ENCODE measurements around the gene ABCG4.

DNA sequence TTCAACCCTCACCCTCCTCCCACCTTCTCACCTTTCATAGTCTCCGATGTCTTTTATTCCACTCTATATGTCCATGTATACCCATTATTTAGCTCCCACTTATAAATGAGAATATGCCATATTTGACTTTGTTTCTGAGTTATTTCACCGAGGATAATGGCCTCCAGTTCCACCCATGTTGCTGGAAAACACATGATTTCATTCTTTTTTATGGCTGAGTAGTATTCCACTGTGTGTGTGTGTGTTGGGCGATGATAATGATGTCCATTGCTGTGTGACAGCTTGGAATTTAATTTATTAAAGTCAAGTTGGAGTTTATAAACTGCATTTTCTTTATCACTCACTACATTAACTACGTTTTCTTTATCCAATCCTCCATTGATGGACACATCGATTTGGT, 30.6 kb upstream of the ABCG4 start:
- no peak for TF ChIP-seq YY1 (IDR thresholded peaks at IDR 0.05)
- TF ChIP-seq, protein P1, sequence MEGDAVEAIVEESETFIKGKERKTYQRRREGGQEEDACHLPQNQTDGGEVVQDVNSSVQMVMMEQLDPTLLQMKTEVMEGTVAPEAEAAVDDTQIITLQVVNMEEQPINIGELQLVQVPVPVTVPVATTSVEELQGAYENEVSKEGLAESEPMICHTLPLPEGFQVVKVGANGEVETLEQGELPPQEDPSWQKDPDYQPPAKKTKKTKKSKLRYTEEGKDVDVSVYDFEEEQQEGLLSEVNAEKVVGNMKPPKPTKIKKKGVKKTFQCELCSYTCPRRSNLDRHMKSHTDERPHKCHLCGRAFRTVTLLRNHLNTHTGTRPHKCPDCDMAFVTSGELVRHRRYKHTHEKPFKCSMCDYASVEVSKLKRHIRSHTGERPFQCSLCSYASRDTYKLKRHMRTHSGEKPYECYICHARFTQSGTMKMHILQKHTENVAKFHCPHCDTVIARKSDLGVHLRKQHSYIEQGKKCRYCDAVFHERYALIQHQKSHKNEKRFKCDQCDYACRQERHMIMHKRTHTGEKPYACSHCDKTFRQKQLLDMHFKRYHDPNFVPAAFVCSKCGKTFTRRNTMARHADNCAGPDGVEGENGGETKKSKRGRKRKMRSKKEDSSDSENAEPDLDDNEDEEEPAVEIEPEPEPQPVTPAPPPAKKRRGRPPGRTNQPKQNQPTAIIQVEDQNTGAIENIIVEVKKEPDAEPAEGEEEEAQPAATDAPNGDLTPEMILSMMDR (IDR thresholded peaks at IDR 0.05; ENCODE audit: low read depth, low read length, missing input control), result no peak
- TF ChIP-seq, protein P2, sequence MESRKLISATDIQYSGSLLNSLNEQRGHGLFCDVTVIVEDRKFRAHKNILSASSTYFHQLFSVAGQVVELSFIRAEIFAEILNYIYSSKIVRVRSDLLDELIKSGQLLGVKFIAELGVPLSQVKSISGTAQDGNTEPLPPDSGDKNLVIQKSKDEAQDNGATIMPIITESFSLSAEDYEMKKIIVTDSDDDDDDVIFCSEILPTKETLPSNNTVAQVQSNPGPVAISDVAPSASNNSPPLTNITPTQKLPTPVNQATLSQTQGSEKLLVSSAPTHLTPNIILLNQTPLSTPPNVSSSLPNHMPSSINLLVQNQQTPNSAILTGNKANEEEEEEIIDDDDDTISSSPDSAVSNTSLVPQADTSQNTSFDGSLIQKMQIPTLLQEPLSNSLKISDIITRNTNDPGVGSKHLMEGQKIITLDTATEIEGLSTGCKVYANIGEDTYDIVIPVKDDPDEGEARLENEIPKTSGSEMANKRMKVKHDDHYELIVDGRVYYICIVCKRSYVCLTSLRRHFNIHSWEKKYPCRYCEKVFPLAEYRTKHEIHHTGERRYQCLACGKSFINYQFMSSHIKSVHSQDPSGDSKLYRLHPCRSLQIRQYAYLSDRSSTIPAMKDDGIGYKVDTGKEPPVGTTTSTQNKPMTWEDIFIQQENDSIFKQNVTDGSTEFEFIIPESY (IDR thresholded peaks at IDR 0.05), result no peak
